GM12873 (cell line): ENCODE data around the gene GBA3.

ENCODE experiments used
- CTCF ChIP-seq: IDR thresholded peaks from 2 replicates; pipeline ENCODE4 v1.5.1; 2012; ENCODE audit warnings: low read depth, mild to moderate bottlenecking, moderate library complexity, low read length, control low read depth; ENCODE audit not compliant: insufficient read depth; ENCODE audit errors: missing control alignments

The GBA3 gene

GRCh38 chr4:22739968-22740367, 47.2 kb downstream of the GBA3 start:
- no peak for TF ChIP-seq CTCF

GRCh38 chr4:22741744-22742143, 49.0 kb downstream of the GBA3 start:
- no peak for TF ChIP-seq CTCF

GRCh38 chr4:22743290-22743689, 50.6 kb downstream of the GBA3 start:
- TF ChIP-seq CTCF = no peak

GRCh38 chr4:22744478-22745062, 51.8 kb downstream of the GBA3 start:
- no peak for TF ChIP-seq CTCF

GRCh38 chr4:22745234-22745633, 52.5 kb downstream of the GBA3 start:
- TF ChIP-seq CTCF = no peak

- no peak for TF ChIP-seq CTCF
These were observed 61.4 kb downstream of the GBA3 start for GRCh38 chr4:22754116-22754515.

- TF ChIP-seq CTCF = no peak
These were observed 69.8 kb downstream of the GBA3 start for GRCh38 chr4:22762548-22762947.
